Cerebellar nuclear complex (tissue), 1 donor: Measurements from ENCODE around the gene KREMEN1.
"Not testable (repeated sequence)": the region's sequence is repeated elsewhere in the genome, so short reads cannot be mapped to it uniquely, and the experiment has no call there.

ENCODE experiments used
- DNase-seq, 2 experiments: peaks; one replicate each; lab custom pipeline; 2025; lab: John Stamatoyannopoulos, UW

The KREMEN1 gene

GRCh38 chr22:29072979-29073617 lies at the start of gene KREMEN1:
Gene KREMEN1 (plus strand): TSS chr22:29073035. CDS start chr22:29073131, 96 bp downstream.
- DNase-seq = no peak

GRCh38 chr22:29023172-29023796 lies 49.6 kb upstream of the KREMEN1 start:
- DNase-seq = no peak

GRCh38 chr22:29026579-29026978 lies 46.3 kb upstream of the KREMEN1 start:
- no peak for DNase-seq

- no peak for DNase-seq
These were observed 44.4 kb upstream of the KREMEN1 start for GRCh38 chr22:29028468-29028867.

- no peak for DNase-seq
These were observed 43.4 kb upstream of the KREMEN1 start for GRCh38 chr22:29029202-29030000.

- no peak for DNase-seq
These were observed 42.7 kb upstream of the KREMEN1 start for GRCh38 chr22:29030016-29030617.

- DNase-seq = peak in 1 of 2 experiments; percentile 28
These were observed 42.1 kb upstream of the KREMEN1 start for GRCh38 chr22:29030618-29031226.

- no peak for DNase-seq
These were observed 41.4 kb upstream of the KREMEN1 start for GRCh38 chr22:29031227-29032011.

- DNase-seq = no peak
These were observed 40.8 kb upstream of the KREMEN1 start for GRCh38 chr22:29032014-29032475.

- DNase-seq = no peak
These were observed 40.3 kb upstream of the KREMEN1 start for GRCh38 chr22:29032584-29032983.

GRCh38 chr22:29037340-29037932 lies 35.4 kb upstream of the KREMEN1 start:
- DNase-seq = no peak

GRCh38 chr22:29039148-29039547 lies 33.7 kb upstream of the KREMEN1 start:
- DNase-seq = no peak

- DNase-seq = not testable (repeated sequence)
These were observed 33.2 kb upstream of the KREMEN1 start for GRCh38 chr22:29039684-29040083.

GRCh38 chr22:29040385-29041275 lies 32.2 kb upstream of the KREMEN1 start:
- peak in 1 of 2 experiments; percentile 36 for DNase-seq

- DNase-seq = no peak
These were observed 31.4 kb upstream of the KREMEN1 start for GRCh38 chr22:29041408-29041807.

- DNase-seq = no peak
These were observed 28.8 kb upstream of the KREMEN1 start for GRCh38 chr22:29043906-29044575.

GRCh38 chr22:29044657-29045176 lies 28.1 kb upstream of the KREMEN1 start:
- DNase-seq = no peak

GRCh38 chr22:29048822-29049654 lies 23.8 kb upstream of the KREMEN1 start:
- DNase-seq = no peak
